Measurements from ENCODE around the gene COL1A2.

COL1A2 gene

DNA sequence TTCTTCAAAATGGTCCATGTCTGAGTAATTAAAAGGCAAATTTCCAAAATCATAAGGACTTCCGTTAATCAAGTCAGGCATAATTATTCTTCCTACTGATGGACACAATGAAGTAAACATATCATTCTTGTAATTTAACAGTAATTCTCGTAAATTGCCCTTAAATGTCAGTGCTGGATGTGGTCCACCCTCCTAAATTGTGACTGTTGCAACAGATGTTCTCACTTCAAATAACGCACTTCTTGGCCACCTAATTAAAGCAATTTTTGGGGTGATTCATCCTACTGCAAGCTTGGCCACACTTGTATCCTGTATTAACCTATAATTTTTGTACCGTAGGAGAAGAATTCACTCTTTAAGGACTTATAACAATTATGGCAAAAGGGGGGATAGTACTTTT is 1.9 kb downstream of the COL1A2 start:
- no peak overlapping the region for H3K4me3 ChIP-seq (ENCODE audit: low read depth, low read length)
- TF ChIP-seq, protein P1, sequence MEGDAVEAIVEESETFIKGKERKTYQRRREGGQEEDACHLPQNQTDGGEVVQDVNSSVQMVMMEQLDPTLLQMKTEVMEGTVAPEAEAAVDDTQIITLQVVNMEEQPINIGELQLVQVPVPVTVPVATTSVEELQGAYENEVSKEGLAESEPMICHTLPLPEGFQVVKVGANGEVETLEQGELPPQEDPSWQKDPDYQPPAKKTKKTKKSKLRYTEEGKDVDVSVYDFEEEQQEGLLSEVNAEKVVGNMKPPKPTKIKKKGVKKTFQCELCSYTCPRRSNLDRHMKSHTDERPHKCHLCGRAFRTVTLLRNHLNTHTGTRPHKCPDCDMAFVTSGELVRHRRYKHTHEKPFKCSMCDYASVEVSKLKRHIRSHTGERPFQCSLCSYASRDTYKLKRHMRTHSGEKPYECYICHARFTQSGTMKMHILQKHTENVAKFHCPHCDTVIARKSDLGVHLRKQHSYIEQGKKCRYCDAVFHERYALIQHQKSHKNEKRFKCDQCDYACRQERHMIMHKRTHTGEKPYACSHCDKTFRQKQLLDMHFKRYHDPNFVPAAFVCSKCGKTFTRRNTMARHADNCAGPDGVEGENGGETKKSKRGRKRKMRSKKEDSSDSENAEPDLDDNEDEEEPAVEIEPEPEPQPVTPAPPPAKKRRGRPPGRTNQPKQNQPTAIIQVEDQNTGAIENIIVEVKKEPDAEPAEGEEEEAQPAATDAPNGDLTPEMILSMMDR (IDR thresholded peaks at IDR 0.05; ENCODE audit: borderline replicate concordance, insufficient read depth, low read depth, low read length), result no peak

DNA sequence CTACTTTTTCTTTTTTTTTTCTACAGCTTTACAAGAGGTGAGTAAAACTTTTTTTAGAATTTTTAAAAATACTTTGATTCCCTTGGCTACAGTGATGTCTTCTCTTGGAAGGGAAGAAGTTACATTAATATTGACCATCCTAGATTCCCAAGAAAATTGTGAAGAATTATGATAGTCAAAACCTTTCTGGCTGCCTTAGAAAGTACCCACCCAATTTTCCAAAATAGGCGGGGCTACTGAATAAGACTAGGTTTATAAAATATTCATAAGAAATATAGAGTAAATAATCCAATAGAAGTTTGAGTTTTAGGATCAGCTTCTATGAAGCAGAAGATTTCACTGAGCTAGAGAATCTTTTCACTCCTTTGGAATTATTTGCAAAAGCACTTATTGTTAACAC is 3.0 kb downstream of the COL1A2 start:
- TF ChIP-seq, protein P1 (IDR thresholded peaks at IDR 0.05; ENCODE audit: borderline replicate concordance, insufficient read depth, low read depth, low read length), result no peak
- no peak overlapping the region for H3K4me3 ChIP-seq (ENCODE audit: low read depth, low read length)

DNA sequence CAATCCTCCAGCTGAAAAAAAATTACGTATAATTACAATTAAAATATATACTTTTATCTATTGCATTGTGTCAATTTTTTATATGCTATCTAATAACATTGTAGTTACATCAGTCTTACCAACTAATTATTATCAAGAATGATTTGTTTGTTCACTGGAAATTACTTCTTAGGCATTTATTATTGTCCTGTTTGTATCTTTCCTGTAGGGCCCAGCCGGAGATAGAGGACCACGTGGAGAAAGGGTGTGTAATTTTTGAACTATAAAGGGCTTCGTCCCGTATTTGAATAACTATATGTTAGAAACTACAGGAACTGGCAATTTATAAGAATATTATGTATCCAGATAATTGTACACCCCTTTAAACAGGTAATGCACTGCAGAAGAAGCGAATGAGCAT is 4.1 kb downstream of the COL1A2 start:
- no peak overlapping the region for H3K4me3 ChIP-seq (ENCODE audit: low read depth, low read length)

DNA sequence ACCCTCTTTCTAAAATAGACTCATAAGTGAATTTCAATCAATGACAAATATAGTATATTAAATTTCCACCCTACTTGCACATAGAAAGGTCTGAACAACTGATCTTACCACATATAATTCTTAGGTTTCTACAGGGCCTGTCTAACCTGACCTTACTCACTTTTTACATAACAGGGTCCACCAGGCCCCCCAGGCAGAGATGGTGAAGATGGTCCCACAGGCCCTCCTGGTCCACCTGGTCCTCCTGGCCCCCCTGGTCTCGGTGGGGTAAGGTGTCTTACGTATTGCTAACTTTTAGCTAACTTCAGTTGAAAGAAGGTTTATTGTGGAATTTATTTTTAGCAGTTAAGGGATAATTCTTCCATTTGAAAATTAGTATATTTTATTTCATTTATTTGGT is 5.3 kb downstream of the COL1A2 start:
- no peak overlapping the region for H3K4me3 ChIP-seq (ENCODE audit: low read depth, low read length)
- TF ChIP-seq, protein P1 (IDR thresholded peaks at IDR 0.05; ENCODE audit: borderline replicate concordance, insufficient read depth, low read depth, low read length), result no peak

More for the DNA sequence above, 4.1 kb downstream of the COL1A2 start:
- TF ChIP-seq, protein P1 (IDR thresholded peaks at IDR 0.05; ENCODE audit: borderline replicate concordance, insufficient read depth, low read depth, low read length), result no peak

DNA sequence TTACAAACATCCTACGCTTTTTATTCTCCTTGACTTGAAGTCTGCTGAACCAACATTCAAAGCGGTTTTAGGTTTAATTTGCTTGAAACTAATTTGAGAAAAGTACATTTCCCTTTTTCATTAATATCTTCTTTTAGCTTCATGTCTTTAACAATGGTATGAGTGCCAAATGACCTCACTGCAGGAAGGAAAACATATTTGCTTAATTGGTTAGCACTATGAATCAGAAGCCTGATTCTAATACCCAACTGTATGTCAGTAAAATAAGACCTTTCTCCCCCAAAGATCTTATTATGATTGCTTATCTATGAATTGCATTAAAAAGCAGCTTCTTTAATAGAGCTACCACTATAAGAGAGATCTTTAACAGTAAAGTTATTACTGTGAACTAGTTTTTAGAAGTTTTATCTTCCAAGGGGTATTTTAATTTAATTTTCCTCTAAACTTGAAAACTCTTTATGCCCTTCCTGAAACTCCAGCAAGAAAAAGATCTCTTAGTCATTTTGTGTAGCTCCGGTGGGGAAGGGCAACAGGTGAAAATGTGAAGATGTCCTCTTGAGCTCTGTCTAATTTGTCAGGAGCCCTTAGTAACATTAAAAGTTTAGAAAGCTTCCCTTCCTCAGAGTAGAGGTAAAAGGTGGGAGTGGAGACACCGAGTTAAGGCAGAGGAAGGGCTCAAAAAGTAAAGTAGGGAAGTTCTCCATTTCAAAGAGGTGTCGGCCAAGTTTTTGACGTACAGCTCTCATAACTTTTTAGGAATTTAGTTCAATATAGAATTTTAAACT is 6.1 kb downstream of the COL1A2 start:
- H3K4me3 ChIP-seq (ENCODE audit: low read depth, low read length), result no peak overlapping the region
- TF ChIP-seq, protein P1 (IDR thresholded peaks at IDR 0.05; ENCODE audit: borderline replicate concordance, insufficient read depth, low read depth, low read length), result no peak

DNA sequence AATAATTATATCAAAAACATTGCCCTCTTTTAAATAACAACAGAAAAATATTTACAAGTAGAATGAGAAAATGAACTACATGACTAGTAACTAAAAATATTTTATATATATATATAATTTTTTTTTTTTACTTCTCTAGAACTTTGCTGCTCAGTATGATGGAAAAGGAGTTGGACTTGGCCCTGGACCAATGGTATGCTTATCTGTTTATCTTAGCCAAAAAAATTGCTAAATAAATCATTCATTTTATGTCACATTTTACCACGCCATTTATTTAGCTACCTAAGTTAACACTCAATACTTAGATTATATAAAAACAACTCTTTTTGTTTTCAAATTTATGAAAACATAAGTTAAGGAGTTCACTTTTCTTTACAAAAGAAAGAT is 6.7 kb downstream of the COL1A2 start:
- TF ChIP-seq, protein P1 (IDR thresholded peaks at IDR 0.05; ENCODE audit: borderline replicate concordance, insufficient read depth, low read depth, low read length), result no peak
- no peak overlapping the region for H3K4me3 ChIP-seq (ENCODE audit: low read depth, low read length)

DNA sequence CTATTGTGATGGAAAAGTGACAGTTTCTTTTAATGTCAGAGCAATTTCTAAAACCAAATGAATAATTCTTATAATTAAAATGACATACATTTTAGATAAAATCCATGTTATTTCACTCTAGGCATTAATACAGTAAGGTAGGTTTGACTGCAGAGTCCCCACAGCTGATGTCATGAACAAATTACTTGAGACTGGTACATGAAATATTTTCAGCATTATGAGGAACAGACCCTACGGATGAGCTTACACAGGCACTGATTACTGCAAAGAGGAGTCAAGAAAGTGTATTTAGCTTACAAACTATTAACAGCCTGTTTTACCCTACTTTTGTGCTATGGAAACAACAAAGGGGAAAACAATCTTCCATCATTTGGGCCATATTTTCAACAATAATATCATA is 8.9 kb downstream of the COL1A2 start:
- TF ChIP-seq, protein P1 (IDR thresholded peaks at IDR 0.05; ENCODE audit: borderline replicate concordance, insufficient read depth, low read depth, low read length), result no peak
- H3K4me3 ChIP-seq (ENCODE audit: low read depth, low read length), result no peak overlapping the region

All from GM12875 (cell line).